Sigmoid colon (tissue), 7 donors: ENCODE results near the gene FNIP2. TPM values are rescaled to one million over a fixed set of nuclear protein-coding genes. Genes with fewer than 3 reads are reported as not detected.

Source experiments
- DNase-seq: peaks from one replicate; pipeline ENCODE4 v3.0.0-alpha.2; 2019
- H3K27ac ChIP-seq, 4 donors: fragments of 200-600 bp; sonication (generic); one replicate each; pipeline ENCODE4 v1.5.1; 2016 to 2019; ENCODE audit warnings: mild to moderate bottlenecking in 1 of 4
- H3K27me3 ChIP-seq, 3 donors: fragments of 200-600 bp; sonication (generic); one replicate each; pipeline ENCODE4 v1.5.1; 2019; ENCODE audit warnings: mild to moderate bottlenecking in 1 of 3
- H3K36me3 ChIP-seq, 4 donors: fragments of 200-600 bp; sonication (generic); one replicate each; pipeline ENCODE4 v1.5.1; 2016 to 2019
- H3K4me1 ChIP-seq, 4 donors: fragments of 200-600 bp; sonication (generic); one replicate each; pipeline ENCODE4 v1.5.1; 2017 to 2019
- H3K4me3 ChIP-seq, 4 donors: fragments of 200-600 bp; sonication (generic); one replicate each; pipeline ENCODE4 v1.5.1; 2017 to 2019; ENCODE audit warnings: mild to moderate bottlenecking in 2 of 4, moderate library complexity in 1 of 4
- H3K9me3 ChIP-seq, 4 donors: fragments of 200-600 bp in 3 of 4; sonication (generic) in 3 of 4; one replicate each; pipeline versions ENCODE4 v1.5.1 to v1.6.1; 2013 to 2019
- EP300 ChIP-seq, 4 donors: sonication (generic); formaldehyde crosslinking; IDR thresholded peaks; one replicate each; pipeline ENCODE4 v1.6.1; 2017; ENCODE audit warnings: antibody characterized with exemption in 4 of 4
- POLR2A ChIP-seq, 2 donors: fragments of 450-650 bp; IDR thresholded peaks; one replicate each; pipeline ENCODE4 v1.6.1; 2016; ENCODE audit warnings: antibody characterized with exemption in 2 of 2, mild to moderate bottlenecking in 2 of 2, moderate library complexity in 2 of 2
- POLR2AphosphoS5 ChIP-seq, 4 donors: sonication (generic); formaldehyde crosslinking; IDR thresholded peaks; one replicate each; pipeline ENCODE4 v1.6.1; 2017; ENCODE audit warnings: antibody characterized with exemption in 4 of 4
- WGBS, 2 donors: extraction: QIAGEN DNeasy Blood & Tissue Kit; methylation state at CpG; one replicate each; pipeline ENCODE4 v1.1.7; 2013; 5-methylcytosine and 5-hydroxymethylcytosine counted together
- intact Hi-C: fragments of 100-400 bp; cut with DNase I; formaldehyde crosslinking; loops from one replicate; pipeline ENCODE4 v1.15.1; 2023
- polyA plus RNA-seq, 3 donors: library from polyadenylated mRNA; stranded (reverse); fragments of 200-250 nt; gene quantifications; one replicate each; pipeline ENCODE4 v1.2.3, GENCODE V29; 2013
- total RNA-seq, 4 donors: library from RNA; depleted of rRNA; stranded (reverse); fragments of >200 nt; gene quantifications; one replicate each; pipeline ENCODE4 v1.1.0, GENCODE V29; 2016
- TF ChIP-seq, protein P1 (sequence below), 4 experiments: fragments of 450-650 bp in 3 of 4; fragments of 200-600 bp in 1 of 4; IDR thresholded peaks; one replicate each; pipeline ENCODE4 v1.5.1; 2016 to 2019; ENCODE audit warnings: antibody characterized with exemption in 4 of 4, mild to moderate bottlenecking in 3 of 4, moderate library complexity in 2 of 4
- donor health status: healthy with polysubstance abuse.
- donor health status: Bipolar disorder and iron deficiency.
- donor health status: healthy.

The FNIP2 gene
- total and polyA plus RNA-seq, 7 donors, result 14.4 to 38.9 (median 35.2) TPM

DNA sequence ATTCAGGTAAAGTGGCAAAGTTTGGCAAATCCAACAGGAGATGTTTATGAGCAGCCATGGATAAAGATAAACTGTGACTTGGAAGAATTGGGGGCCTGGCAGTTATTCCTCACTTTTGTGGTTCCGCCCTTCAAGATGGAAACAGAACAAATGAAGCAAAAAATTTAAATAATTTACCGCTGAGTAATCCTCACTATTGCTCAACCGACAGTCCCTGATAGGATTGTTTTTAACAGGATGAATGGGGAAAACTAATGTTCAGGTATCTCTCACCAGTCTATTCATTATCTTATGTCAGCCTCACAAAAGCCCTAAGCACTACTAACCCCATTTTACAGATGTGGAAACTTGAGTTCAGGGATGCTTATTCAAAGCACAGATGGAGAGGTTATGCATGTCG lies 90.8 kb downstream of the FNIP2 start:
- Histone ChIP-seq H3K9me3 (no peaks in the 10 kb centered on the region), H3K4me1 (peaks cover 0 to 9% (median 6%) of the 10 kb centered on the region in 4 donors), H3K36me3 (peaks cover 0 to 51% (median 20%) of the 10 kb centered on the region in 4 donors), H3K27ac (no peak overlapping the region), H3K27me3 (no peaks in the 10 kb centered on the region), H3K4me3 (no peak overlapping the region)
- no peak for DNase-seq
- WGBS, 2 donors, result 96 to 98% methylated on average over 4 of the region's 4 CpGs
- intact Hi-C loops, result loop anchor here (5.0 kb wide), 1 partner anchor 243 kb away; the partner anchor contains the start of gene RAPGEF2
- TF ChIP-seq POLR2A (IDR thresholded peaks at IDR 0.05), result no peak
- TF ChIP-seq, protein P1, sequence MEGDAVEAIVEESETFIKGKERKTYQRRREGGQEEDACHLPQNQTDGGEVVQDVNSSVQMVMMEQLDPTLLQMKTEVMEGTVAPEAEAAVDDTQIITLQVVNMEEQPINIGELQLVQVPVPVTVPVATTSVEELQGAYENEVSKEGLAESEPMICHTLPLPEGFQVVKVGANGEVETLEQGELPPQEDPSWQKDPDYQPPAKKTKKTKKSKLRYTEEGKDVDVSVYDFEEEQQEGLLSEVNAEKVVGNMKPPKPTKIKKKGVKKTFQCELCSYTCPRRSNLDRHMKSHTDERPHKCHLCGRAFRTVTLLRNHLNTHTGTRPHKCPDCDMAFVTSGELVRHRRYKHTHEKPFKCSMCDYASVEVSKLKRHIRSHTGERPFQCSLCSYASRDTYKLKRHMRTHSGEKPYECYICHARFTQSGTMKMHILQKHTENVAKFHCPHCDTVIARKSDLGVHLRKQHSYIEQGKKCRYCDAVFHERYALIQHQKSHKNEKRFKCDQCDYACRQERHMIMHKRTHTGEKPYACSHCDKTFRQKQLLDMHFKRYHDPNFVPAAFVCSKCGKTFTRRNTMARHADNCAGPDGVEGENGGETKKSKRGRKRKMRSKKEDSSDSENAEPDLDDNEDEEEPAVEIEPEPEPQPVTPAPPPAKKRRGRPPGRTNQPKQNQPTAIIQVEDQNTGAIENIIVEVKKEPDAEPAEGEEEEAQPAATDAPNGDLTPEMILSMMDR (IDR thresholded peaks at IDR 0.05), result no peak
- no peak for TF ChIP-seq POLR2AphosphoS5 (IDR thresholded peaks at IDR 0.05)
- TF ChIP-seq EP300 (IDR thresholded peaks at IDR 0.05), result no peak

DNA sequence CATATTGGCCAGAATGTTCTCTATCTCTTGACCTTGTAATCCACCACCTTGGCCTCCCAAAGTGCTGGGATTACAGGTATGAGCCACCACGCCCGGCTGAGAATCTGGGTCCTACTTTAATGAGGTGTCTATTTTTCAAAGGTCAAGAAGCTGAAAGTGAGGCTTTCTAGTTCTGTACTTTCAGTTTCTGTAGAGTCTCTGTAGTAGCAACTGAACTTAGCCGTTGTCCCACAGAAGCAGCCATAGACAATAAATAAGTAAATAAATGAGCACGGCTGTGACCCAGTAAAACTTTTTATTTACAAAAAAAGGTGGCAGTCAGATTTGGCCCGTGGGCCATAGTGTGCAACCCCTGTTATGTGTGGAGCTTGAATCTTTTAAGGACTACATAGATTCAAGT lies 92.0 kb downstream of the FNIP2 start:
- DNase-seq, result no peak
- Histone ChIP-seq H3K27ac (no peak overlapping the region), H3K9me3 (no peaks in the 10 kb centered on the region), H3K27me3 (no peaks in the 10 kb centered on the region), H3K4me3 (no peak overlapping the region), H3K4me1 (peaks cover 0 to 9% (median 6%) of the 10 kb centered on the region in 4 donors), H3K36me3 (peaks cover 0 to 51% (median 20%) of the 10 kb centered on the region in 4 donors)
- TF ChIP-seq EP300 (IDR thresholded peaks at IDR 0.05), result no peak
- no peak for TF ChIP-seq POLR2A (IDR thresholded peaks at IDR 0.05)
- no peak for TF ChIP-seq POLR2AphosphoS5 (IDR thresholded peaks at IDR 0.05)
- TF ChIP-seq, protein P1 (IDR thresholded peaks at IDR 0.05), result no peak
- 58 to 63% methylated on average over 5 of the region's 5 CpGs for WGBS, 2 donors
- intact Hi-C loops, result no loop called here

DNA sequence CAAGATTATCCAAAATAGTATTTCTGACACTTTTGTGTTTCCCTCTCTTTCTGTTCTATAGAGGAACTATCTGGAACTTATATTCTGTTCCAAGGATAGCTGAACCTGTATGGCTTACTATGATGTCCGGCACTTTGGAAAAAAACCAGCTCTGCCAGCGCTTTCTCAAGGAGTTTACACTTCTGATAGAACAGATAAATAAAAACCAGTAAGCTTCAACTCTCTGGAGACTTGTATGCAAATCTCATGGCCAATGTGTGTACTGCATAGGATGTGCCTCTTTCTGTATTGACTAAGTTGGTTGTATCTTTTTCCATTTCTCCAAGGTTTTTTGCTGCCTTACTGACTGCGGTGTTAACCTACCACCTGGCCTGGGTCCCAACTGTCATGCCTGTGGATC lies 92.5 kb downstream of the FNIP2 start:
- peaks cover 0 to 51% (median 20%) of the 10 kb centered on the region in 4 donors for H3K36me3 ChIP-seq
- TF ChIP-seq EP300 (IDR thresholded peaks at IDR 0.05) (no peak), POLR2A (IDR thresholded peaks at IDR 0.05) (no peak), POLR2AphosphoS5 (IDR thresholded peaks at IDR 0.05) (no peak)
- TF ChIP-seq, protein P1 (IDR thresholded peaks at IDR 0.05), result no peak

DNA sequence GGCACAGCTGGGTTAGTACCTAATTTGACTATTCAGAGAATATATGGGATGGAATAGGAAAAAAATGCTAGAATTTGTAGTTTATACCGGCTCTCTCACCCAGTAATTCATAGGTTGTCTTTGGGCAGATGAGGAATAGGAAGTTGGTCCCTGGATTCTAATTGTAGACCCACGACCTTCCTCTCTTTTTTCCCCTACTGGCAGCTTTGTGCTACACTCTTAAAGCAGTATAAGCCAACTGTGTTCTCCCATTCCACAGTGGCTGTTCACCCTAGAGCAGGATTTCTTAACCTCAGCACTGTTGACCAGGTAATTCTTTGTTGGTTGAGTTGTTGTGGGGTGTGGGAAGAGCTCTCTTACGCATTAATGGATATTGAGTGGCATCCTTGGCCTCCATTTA lies 92.9 kb downstream of the FNIP2 start:
- Histone ChIP-seq H3K4me3 (no peak overlapping the region), H3K9me3 (no peaks in the 10 kb centered on the region), H3K27ac (no peak overlapping the region), H3K36me3 (peaks cover 0 to 51% (median 21%) of the 10 kb centered on the region in 4 donors), H3K4me1 (peaks cover 0 to 9% (median 6%) of the 10 kb centered on the region in 4 donors), H3K27me3 (no peaks in the 10 kb centered on the region)
- intact Hi-C loops, result no loop called here
- TF ChIP-seq, protein P1 (IDR thresholded peaks at IDR 0.05), result no peak
- no peak for TF ChIP-seq POLR2AphosphoS5 (IDR thresholded peaks at IDR 0.05)
- TF ChIP-seq EP300 (IDR thresholded peaks at IDR 0.05), result no peak
- no peak for TF ChIP-seq POLR2A (IDR thresholded peaks at IDR 0.05)
- 90 to 92% methylated on average over 3 of the region's 3 CpGs for whole genome bisulfite sequencing, 2 donors
- no peak for DNase-seq

More for the DNA sequence above, 92.5 kb downstream of the FNIP2 start:
- Histone ChIP-seq H3K4me1 (peaks cover 0 to 9% (median 6%) of the 10 kb centered on the region in 4 donors), H3K4me3 (no peak overlapping the region), H3K27ac (no peak overlapping the region), H3K9me3 (no peaks in the 10 kb centered on the region), H3K27me3 (no peaks in the 10 kb centered on the region)
- DNase-seq, result no peak
- intact Hi-C loops, result no loop called here
- 93 to 97% methylated on average over 3 of the region's 3 CpGs for WGBS, 2 donors

DNA sequence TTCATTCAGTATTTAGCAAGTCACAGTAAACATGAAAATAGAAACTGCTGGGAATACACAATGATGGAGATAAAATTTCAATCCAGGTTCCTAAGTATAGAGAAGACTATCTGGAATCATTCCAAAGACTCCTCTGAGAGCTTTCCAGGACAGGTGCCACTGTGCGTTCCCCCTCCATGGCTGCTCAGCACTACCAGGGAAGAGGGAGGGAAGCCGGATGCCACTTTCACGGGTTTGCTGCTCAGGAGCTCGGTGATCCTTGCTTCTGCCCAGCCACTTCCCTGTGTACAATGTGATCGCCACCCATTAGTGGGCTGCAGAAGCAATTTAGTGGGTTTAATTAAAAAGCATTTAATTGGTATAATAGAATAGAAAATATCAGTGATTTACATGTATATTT lies 94.5 kb downstream of the FNIP2 start:
- Histone ChIP-seq H3K27ac (no peak overlapping the region), H3K9me3 (no peaks in the 10 kb centered on the region), H3K27me3 (no peaks in the 10 kb centered on the region), H3K4me3 (no peak overlapping the region), H3K36me3 (peaks cover 2 to 66% (median 28%) of the 10 kb centered on the region in 4 donors), H3K4me1 (peaks cover 0 to 7% (median 6%) of the 10 kb centered on the region in 4 donors)
- TF ChIP-seq, protein P1 (IDR thresholded peaks at IDR 0.05), result no peak
- no peak for TF ChIP-seq POLR2A (IDR thresholded peaks at IDR 0.05)
- WGBS, 2 donors, result 94 to 95% methylated on average over 5 of the region's 5 CpGs
- intact Hi-C loops, result no loop called here
- no peak for DNase-seq
